ENCODE results near the gene ATXN7L2. TPM values are rescaled to one million over a fixed set of nuclear protein-coding genes. Genes with fewer than 3 reads are reported as not detected.
A peak's percentile ranks its signal among the peaks of the same experiment; 100 is the strongest.

Gene ATXN7L2
- total RNA-seq, 2 experiments from 2014 or later: 10.2 to 11.6 TPM

GRCh38 chr1:109527846-109528695, 44.4 kb downstream of the ATXN7L2 start:
- Mint-ChIP-seq H3K27me3 (ENCODE audit: low read depth) (peaks cover 2% of the 10 kb centered on the region), H3K27ac (no peak overlapping the region), H3K36me3 (ENCODE audit: low read depth) (no peaks in the 10 kb centered on the region), H3K9me3 (ENCODE audit: insufficient read depth) (no peaks in the 10 kb centered on the region), H3K4me1 (ENCODE audit: low read depth) (peaks cover 41% of the 10 kb centered on the region), H3K4me3 (no peak overlapping the region)
- no peak for DNase-seq
- no peak for ATAC-seq
- ChIA-PET CTCF (interaction anchor here (3.0 to 26.3 kb wide), 2 partner anchors 18 to 24 kb away, joined by 17 to 1507 read pairs; partner anchors contain the start of genes AMIGO1 and CYB561D1), POLR2A (interaction anchor here (6.1 kb wide), 1 partner anchor 33 kb away, joined by 66 read pairs; the partner anchor contains the start of gene CYB561D1)

GRCh38 chr1:109528712-109529111, 45.0 kb downstream of the ATXN7L2 start:
- DNase-seq: no peak
- no peak for ATAC-seq
- CTCF ChIA-PET: interaction anchor here (3.0 to 26.3 kb wide), 2 partner anchors 17 to 24 kb away, joined by 17 to 1507 read pairs; partner anchors contain the start of genes AMIGO1 and CYB561D1
- no peaks in the 10 kb centered on the region for H3K9me3 Mint-ChIP-seq (ENCODE audit: insufficient read depth)
- POLR2A ChIA-PET: interaction anchor here (6.1 kb wide), 1 partner anchor 34 kb away, joined by 66 read pairs; the partner anchor contains the start of gene CYB561D1
- peaks cover 2% of the 10 kb centered on the region for H3K27me3 Mint-ChIP-seq (ENCODE audit: low read depth)
- peaks cover 41% of the 10 kb centered on the region for H3K4me1 Mint-ChIP-seq (ENCODE audit: low read depth)
- H3K36me3 Mint-ChIP-seq (ENCODE audit: low read depth): no peaks in the 10 kb centered on the region
- H3K27ac Mint-ChIP-seq: peak overlapping the region; percentile 55
- no peak overlapping the region for H3K4me3 Mint-ChIP-seq

- no peaks in the 10 kb centered on the region for H3K9me3 Mint-ChIP-seq (ENCODE audit: insufficient read depth)
- H3K4me1 Mint-ChIP-seq (ENCODE audit: low read depth): peaks cover 36% of the 10 kb centered on the region
- CTCF ChIA-PET: interaction anchor here (0.6 to 26.3 kb wide), 8 partner anchors 16 to 131 kb away, joined by 3 to 1507 read pairs (median 13); partner anchors contain the start of genes AMIGO1, CYB561D1, PSMA5 and SORT1
- H3K27ac Mint-ChIP-seq: peak overlapping the region; percentile 19
- no peak overlapping the region for H3K4me3 Mint-ChIP-seq
- no peaks in the 10 kb centered on the region for H3K36me3 Mint-ChIP-seq (ENCODE audit: low read depth)
- ATAC-seq (no peak), DNase-seq (no peak)
- peaks cover 2% of the 10 kb centered on the region for H3K27me3 Mint-ChIP-seq (ENCODE audit: low read depth)
- POLR2A ChIA-PET: interaction anchor here (0.9 to 6.1 kb wide), 6 partner anchors 18 to 105 kb away, joined by 3 to 66 read pairs (median 14); partner anchors contain the start of genes CYB561D1 and GNAI3
These were observed 46.3 kb downstream of the ATXN7L2 start for GRCh38 chr1:109529881-109530456.

GRCh38 chr1:109530457-109531087, 46.9 kb downstream of the ATXN7L2 start:
- ChIA-PET CTCF (interaction anchor here (0.6 to 26.3 kb wide), 9 partner anchors 15 to 131 kb away, joined by 3 to 1507 read pairs (median 17); partner anchors contain the start of genes AMIGO1, CYB561D1, GNAI3 and PSMA5), POLR2A (interaction anchor here (1.7 to 6.1 kb wide), 5 partner anchors 18 to 105 kb away, joined by 5 to 66 read pairs (median 15); partner anchors contain the start of genes CYB561D1 and GNAI3)
- H3K4me1 Mint-ChIP-seq (ENCODE audit: low read depth): peaks cover 36% of the 10 kb centered on the region
- no peak for ATAC-seq
- H3K9me3 Mint-ChIP-seq (ENCODE audit: insufficient read depth): no peaks in the 10 kb centered on the region
- no peak for DNase-seq
- peak overlapping the region; percentile 1 for H3K4me3 Mint-ChIP-seq
- H3K27me3 Mint-ChIP-seq (ENCODE audit: low read depth): peaks cover 2% of the 10 kb centered on the region
- H3K27ac Mint-ChIP-seq: peak overlapping the region; percentile 96
- no peaks in the 10 kb centered on the region for H3K36me3 Mint-ChIP-seq (ENCODE audit: low read depth)

GRCh38 chr1:109531380-109531779, 47.7 kb downstream of the ATXN7L2 start:
- ATAC-seq (no peak), DNase-seq (no peak)
- H3K4me3 Mint-ChIP-seq: peak overlapping the region; percentile 1
- H3K36me3 Mint-ChIP-seq (ENCODE audit: low read depth): no peaks in the 10 kb centered on the region
- ChIA-PET CTCF (interaction anchor here (0.7 to 26.3 kb wide), 40 partner anchors 8 to 488 kb away, joined by 3 to 1507 read pairs (median 8); partner anchors contain the start of genes AHCYL1, AMIGO1, ATXN7L2 and CELSR2), POLR2A (interaction anchor here (1.7 to 6.1 kb wide), 5 partner anchors 16 to 106 kb away, joined by 5 to 66 read pairs (median 15); partner anchors contain the start of gene CYB561D1)
- no peaks in the 10 kb centered on the region for H3K9me3 Mint-ChIP-seq (ENCODE audit: insufficient read depth)
- peaks cover 36% of the 10 kb centered on the region for H3K4me1 Mint-ChIP-seq (ENCODE audit: low read depth)
- H3K27me3 Mint-ChIP-seq (ENCODE audit: low read depth): no peaks in the 10 kb centered on the region
- H3K27ac Mint-ChIP-seq: peak overlapping the region; percentile 96

- H3K27me3 Mint-ChIP-seq (ENCODE audit: low read depth): no peaks in the 10 kb centered on the region
- ATAC-seq (no peak), DNase-seq (no peak)
- ChIA-PET POLR2A (interaction anchor here (0.6 to 6.1 kb wide), 8 partner anchors 16 to 646 kb away, joined by 3 to 66 read pairs (median 5); partner anchors contain the start of genes CYB561D1 and GNAI3), CTCF (interaction anchor here (0.7 to 26.3 kb wide), 60 partner anchors 8 to 702 kb away, joined by 3 to 1507 read pairs (median 6); partner anchors contain the start of genes AHCYL1, AMIGO1, AMPD2 and ATXN7L2)
- no peaks in the 10 kb centered on the region for H3K36me3 Mint-ChIP-seq (ENCODE audit: low read depth)
- H3K4me3 Mint-ChIP-seq: peak overlapping the region; percentile 53
- H3K27ac Mint-ChIP-seq: peak overlapping the region; percentile 96
- H3K9me3 Mint-ChIP-seq (ENCODE audit: insufficient read depth): no peaks in the 10 kb centered on the region
- peaks cover 36% of the 10 kb centered on the region for H3K4me1 Mint-ChIP-seq (ENCODE audit: low read depth)
These were observed 48.2 kb downstream of the ATXN7L2 start for GRCh38 chr1:109531826-109532364.

GRCh38 chr1:109532365-109533136, 48.8 kb downstream of the ATXN7L2 start:
- Mint-ChIP-seq H3K4me1 (ENCODE audit: low read depth) (peaks cover 36% of the 10 kb centered on the region), H3K4me3 (peak overlapping the region; percentile 53), H3K27ac (peak overlapping the region; percentile 96), H3K9me3 (ENCODE audit: insufficient read depth) (no peaks in the 10 kb centered on the region), H3K27me3 (ENCODE audit: low read depth) (no peaks in the 10 kb centered on the region), H3K36me3 (ENCODE audit: low read depth) (no peaks in the 10 kb centered on the region)
- ATAC-seq: peak; percentile 88
- ChIA-PET POLR2A (interaction anchor here (0.6 to 6.1 kb wide), 9 partner anchors 16 to 646 kb away, joined by 3 to 66 read pairs (median 4); partner anchors contain the start of genes CYB561D1 and GNAI3), CTCF (interaction anchor here (0.6 to 26.3 kb wide), 82 partner anchors 9 to 703 kb away, joined by 3 to 1507 read pairs (median 4); partner anchors contain the start of genes AHCYL1, AMIGO1, AMPD2 and ATXN7L2)
- DNase-seq: peak; percentile 94

- Mint-ChIP-seq H3K36me3 (ENCODE audit: low read depth) (no peaks in the 10 kb centered on the region), H3K4me3 (no peak overlapping the region), H3K4me1 (ENCODE audit: low read depth) (peaks cover 36% of the 10 kb centered on the region), H3K9me3 (ENCODE audit: insufficient read depth) (no peaks in the 10 kb centered on the region), H3K27ac (no peak overlapping the region), H3K27me3 (ENCODE audit: low read depth) (no peaks in the 10 kb centered on the region)
- DNase-seq: no peak
- ChIA-PET POLR2A (no interaction called here), CTCF (interaction anchor here (0.8 to 26.3 kb wide), 6 partner anchors 12 to 422 kb away, joined by 3 to 1507 read pairs (median 4); partner anchors contain the start of genes AMIGO1, CYB561D1, GNAI3 and PSRC1)
- ATAC-seq: no peak
These were observed 50.7 kb downstream of the ATXN7L2 start for GRCh38 chr1:109534307-109534858.

- Mint-ChIP-seq H3K36me3 (ENCODE audit: low read depth) (no peaks in the 10 kb centered on the region), H3K27me3 (ENCODE audit: low read depth) (peaks cover 2% of the 10 kb centered on the region), H3K9me3 (ENCODE audit: insufficient read depth) (no peaks in the 10 kb centered on the region), H3K27ac (no peak overlapping the region), H3K4me3 (no peak overlapping the region), H3K4me1 (ENCODE audit: low read depth) (peaks cover 27% of the 10 kb centered on the region)
- no peak for DNase-seq
- CTCF ChIA-PET: interaction anchor here (0.8 to 26.3 kb wide), 4 partner anchors 10 to 423 kb away, joined by 3 to 1507 read pairs (median 9); partner anchors contain the start of genes AMIGO1, CYB561D1 and PSRC1
- ATAC-seq: no peak
- POLR2A ChIA-PET: no interaction called here
These were observed 51.8 kb downstream of the ATXN7L2 start for GRCh38 chr1:109535481-109535880.

Data from activated CD8-positive, alpha-beta T cell treated with anti-CD3 and anti-CD28 coated beads, Interleukin-2, amount 10 ng/mL, durations not matched to agents 7 days and 5 days (primary cell).